Effector CD4-positive, alpha-beta T cell (primary cell): ENCODE data around the gene DGUOK.
"Not testable (repeated sequence)": the region's sequence is repeated elsewhere in the genome, so short reads cannot be mapped to it uniquely, and the experiment has no call there.

Experiments used
- DNase-seq: peaks from one replicate; pipeline ENCODE4 v3.0.0-alpha.2; 2020

The DGUOK gene

GRCh38 chr2:73901143-73901542 is 25.5 kb upstream of the DGUOK start:
- no peak for DNase-seq

- no peak for DNase-seq
Observed at GRCh38 chr2:73902284-73902683, 24.4 kb upstream of the DGUOK start.

- no peak for DNase-seq
Observed at GRCh38 chr2:73903313-73903712, 23.4 kb upstream of the DGUOK start.

GRCh38 chr2:73903949-73904613 is 22.6 kb upstream of the DGUOK start:
- not testable (repeated sequence) for DNase-seq

GRCh38 chr2:73904952-73905351 is 21.7 kb upstream of the DGUOK start:
- no peak for DNase-seq

- DNase-seq, result no peak
Observed at GRCh38 chr2:73906847-73907505, 19.7 kb upstream of the DGUOK start.

- peak; percentile 28 for DNase-seq
Observed at GRCh38 chr2:73907840-73908452, 18.7 kb upstream of the DGUOK start.

GRCh38 chr2:73908689-73909652 is 17.7 kb upstream of the DGUOK start:
- no peak for DNase-seq

GRCh38 chr2:73910873-73911547 is 15.7 kb upstream of the DGUOK start:
- DNase-seq, result no peak

GRCh38 chr2:73911548-73912208 is 15.0 kb upstream of the DGUOK start:
- DNase-seq, result no peak

- DNase-seq, result no peak
Observed at GRCh38 chr2:73913414-73914054, 13.1 kb upstream of the DGUOK start.

- DNase-seq, result no peak
Observed at GRCh38 chr2:73914667-73915066, 12.0 kb upstream of the DGUOK start.

- DNase-seq, result no peak
Observed at GRCh38 chr2:73915437-73915993, 11.2 kb upstream of the DGUOK start.

- DNase-seq, result no peak
Observed at GRCh38 chr2:73916666-73917065, 10.0 kb upstream of the DGUOK start.

GRCh38 chr2:73917296-73917695 is 9.4 kb upstream of the DGUOK start:
- DNase-seq, result no peak

- DNase-seq, result no peak
Observed at GRCh38 chr2:73917696-73918207, 8.9 kb upstream of the DGUOK start.

GRCh38 chr2:73918856-73919255 is 7.8 kb upstream of the DGUOK start:
- no peak for DNase-seq

GRCh38 chr2:73919596-73920228 is 7.0 kb upstream of the DGUOK start:
- no peak for DNase-seq

- no peak for DNase-seq
Observed at GRCh38 chr2:73920577-73921545, 5.8 kb upstream of the DGUOK start.
